Measurements from ENCODE around the gene CD59. TPM values are rescaled to one million over a fixed set of nuclear protein-coding genes. Genes with fewer than 3 reads are reported as not detected.
"Not testable (repeated sequence)": the region's sequence is repeated elsewhere in the genome, so short reads cannot be mapped to it uniquely, and the experiment has no call there.

The CD59 gene
- total and polyA plus RNA-seq, 2 of the 4 experiments (the other 2 are of a cell fraction), result 765 to 1,140 TPM

DNA sequence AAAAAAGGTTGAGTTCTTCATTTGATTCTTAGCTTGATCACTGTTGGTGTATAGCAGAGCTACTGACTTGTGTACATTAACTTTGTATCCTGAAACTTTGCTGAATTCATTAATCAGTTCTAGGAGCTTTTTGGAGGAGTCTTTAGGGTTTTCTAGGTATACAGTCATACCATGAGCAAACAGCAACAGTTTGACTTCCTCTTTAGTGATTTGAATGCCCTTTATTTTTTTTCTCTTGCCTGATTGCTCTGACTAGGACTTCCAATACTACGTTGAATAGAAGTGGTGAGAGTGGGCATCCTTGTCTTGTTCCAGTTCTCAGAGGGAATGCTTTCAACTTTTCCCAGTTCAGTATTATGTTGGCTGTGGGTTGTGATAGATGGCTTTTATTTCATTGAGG lies 57.6 kb downstream of the CD59 start:
- H4K20me1 ChIP-seq (ENCODE audit: insufficient read depth, low read length); H3K4me1 ChIP-seq (ENCODE audit: control insufficient read depth, insufficient read depth, low read length); H3K4ac ChIP-seq (ENCODE audit: low read depth, low read length); DNase-seq; CTCF ChIA-PET; H3K27ac ChIP-seq (ENCODE audit: insufficient read depth, low read length); H2BK15ac ChIP-seq (ENCODE audit: low read depth, low read length); BruUV-seq (replicated peaks); POLR2A ChIA-PET (ENCODE audit: unreplicated experiment); ATAC-seq (ENCODE audit: low read depth); H2AFZ ChIP-seq (replicated peaks; ENCODE audit: low read length, poor library complexity); H3K23ac ChIP-seq (ENCODE audit: low read depth, low read length); H3K4me3 ChIP-seq (ENCODE audit: insufficient read depth, low read depth, low read length); H2BK120ac ChIP-seq (ENCODE audit: low read depth, low read length); H3K27me3 ChIP-seq (ENCODE audit: control insufficient read depth, insufficient read depth, low read length); H2BK20ac ChIP-seq (ENCODE audit: low read depth, low read length); H3K36me3 ChIP-seq (ENCODE audit: control insufficient read depth, insufficient read depth, low read length); H3K18ac ChIP-seq (ENCODE audit: low read depth, low read length); H4K91ac ChIP-seq (ENCODE audit: insufficient read depth, low read depth, low read length); intact Hi-C loops (cut with micrococcal nuclease); H3K79me1 ChIP-seq (ENCODE audit: low read depth in 1 of 2, low read length in 2 of 2); H4K8ac ChIP-seq (ENCODE audit: low read depth in 2 of 2, low read length in 2 of 2); dilution Hi-C loops (cut with HindIII; ENCODE audit: low sequenced_read_pairs, unreplicated experiment); H3K9ac ChIP-seq (ENCODE audit: low read depth, low read length); H3K14ac ChIP-seq (replicated peaks; ENCODE audit: low read depth, low read length); in situ Hi-C loops (cut with MboI; ENCODE audit: low sequenced_read_pairs); H2AK9ac ChIP-seq (replicated peaks; ENCODE audit: low read depth, low read length, poor library complexity); H2AK5ac ChIP-seq (ENCODE audit: low read depth, low read length); H3K9me3 ChIP-seq (ENCODE audit: control insufficient read depth, insufficient read depth, low read length); H3K4me2 ChIP-seq (ENCODE audit: low read depth, low read length); H4K5ac ChIP-seq (ENCODE audit: low read depth, low read length); H2BK5ac ChIP-seq (ENCODE audit: low read depth, low read length, poor library complexity, severe bottlenecking); H3K56ac ChIP-seq (ENCODE audit: extremely low read depth, insufficient read depth, low read length): not testable (repeated sequence)
- WGBS, 2 experiments (ENCODE audit: extremely low coverage in 2 of 2, insufficient read length in 1 of 2), result 100% methylated on average over 1 of the region's 1 CpG; no CpG with 5 or more reads in 1 of the 2 experiments
- H3K9me1 ChIP-seq (ENCODE audit: insufficient read depth, low read length), result peaks cover 12% of the 10 kb centered on the region
